Gastroesophageal sphincter (tissue), 3 donors: Measurements from ENCODE around the gene GNPTAB.

Source experiments
- CTCF ChIP-seq, 4 experiments: fragments of 200-600 bp in 2 of 4; fragments of 450-650 bp in 2 of 4; sonication (generic) in 1 of 4; IDR thresholded peaks; one replicate each; pipeline ENCODE4 v1.5.1; 2017 to 2019; ENCODE audit warnings: antibody characterized with exemption in 4 of 4, mild to moderate bottlenecking in 2 of 4, moderate library complexity in 2 of 4
- POLR2A ChIP-seq, 2 donors: fragments of 450-650 bp; IDR thresholded peaks; one replicate each; pipeline ENCODE4 v1.6.1; 2017; ENCODE audit warnings: antibody characterized with exemption in 2 of 2, mild to moderate bottlenecking in 2 of 2, moderate library complexity in 1 of 2

GRCh38 chr12:101698800-101699347 lies 131.9 kb downstream of the GNPTAB start:
- TF ChIP-seq CTCF (IDR thresholded peaks at IDR 0.05), result peak in 1 of 4 experiments; percentile 33
- no peak for TF ChIP-seq POLR2A (IDR thresholded peaks at IDR 0.05)
